Endothelial cell of umbilical vein (primary cell): ENCODE measurements around the gene UROC1. TPM values are rescaled to one million over a fixed set of nuclear protein-coding genes. Genes with fewer than 3 reads are reported as not detected.

Experiments
- BruUV-seq: library from RNA; stranded (reverse); fragments of 400-500 nt; replicated peaks from 2 replicates; lab custom pipeline; 2021; lab: Mats Ljungman, UMichigan
- CTCF ChIA-PET: fragments of 300-600, 350-600 bp; sonication (Branson Sonifier 250); formaldehyde crosslinking; loops from one replicate; lab custom pipeline; 2021; ENCODE audit warnings: antibody characterized with exemption, inconsistent platforms; lab: Charles Lee
- POLR2A ChIA-PET: fragments of 300-600, 350-600 bp; sonication (Branson Sonifier 250); formaldehyde crosslinking; loops from one replicate; lab custom pipeline; 2021; ENCODE audit warnings: antibody characterized with exemption, inconsistent platforms; lab: Charles Lee
- DNase-seq: peaks from one replicate; pipeline ENCODE4 v3.0.0-alpha.2; 2011; ENCODE audit warnings: low read depth, low spot score
- FAIRE-seq: peaks from 2 replicates; lab custom pipeline; 2011; peaks lifted over from hg19 to GRCh38; lab: Jason Lieb, UNC
- H2AFZ ChIP-seq: 2 replicates; pipeline ENCODE4 v1.6.0; 2012; ENCODE audit warnings: low read depth, low read length, control low read depth, inconsistent platforms
- H3K27ac ChIP-seq: 2 replicates; pipeline ENCODE4 v1.5.1; 2011; ENCODE audit warnings: low read depth, mild to moderate bottlenecking, control low read depth, low read length, moderate library complexity; ENCODE audit not compliant: insufficient read depth
- H3K27me3 ChIP-seq, 2 experiments: 2 replicates each; pipeline versions ENCODE4 v1.6.0 to v1.6.1; 2011; ENCODE audit warnings: low read length in 2 of 2, mixed read lengths in 1 of 2; ENCODE audit not compliant: control insufficient read depth in 2 of 2, insufficient read depth in 2 of 2
- H3K36me3 ChIP-seq, 2 experiments: 2 replicates in 1 of 2; 3 replicates in 1 of 2; pipeline ENCODE4 v1.5.1; 2011; ENCODE audit warnings: low read length in 2 of 2, mild to moderate bottlenecking in 1 of 2, moderate library complexity in 1 of 2; ENCODE audit not compliant: control insufficient read depth in 2 of 2, insufficient read depth in 2 of 2; ENCODE audit errors: extremely low read depth in 1 of 2
- H3K4me1 ChIP-seq: 3 replicates; pipeline ENCODE4 v1.5.1; 2011; ENCODE audit warnings: mild to moderate bottlenecking, low read length; ENCODE audit not compliant: control insufficient read depth, insufficient read depth; ENCODE audit errors: extremely low read depth
- H3K4me2 ChIP-seq: 2 replicates; pipeline ENCODE4 v1.6.1; 2011; ENCODE audit warnings: low read length, control low read depth, mixed read lengths; ENCODE audit not compliant: insufficient read depth
- H3K4me3 ChIP-seq, 3 experiments: fragments of 200-600 bp in 1 of 3; sonication (generic), shearing (Covaris generic) in 1 of 3; replicated peaks in 1 of 3; 2 replicates each; pipeline ENCODE4 v1.5.1; 2011 to 2016; ENCODE audit warnings: control low read depth in 3 of 3, low read length in 3 of 3, mild to moderate bottlenecking in 2 of 3, inconsistent platforms in 1 of 3, low read depth in 1 of 3, moderate library complexity in 1 of 3; ENCODE audit not compliant: insufficient read depth in 1 of 3
- H3K79me2 ChIP-seq: 2 replicates; pipeline ENCODE4 v1.6.0; 2012; ENCODE audit warnings: low read length, inconsistent platforms; ENCODE audit not compliant: control insufficient read depth, insufficient read depth
- H3K9ac ChIP-seq: replicated peaks from 2 replicates; pipeline ENCODE3; 2011; ENCODE audit warnings: low read length, control low read depth; ENCODE audit not compliant: insufficient read depth; ENCODE audit errors: extremely low read depth
- H3K9me1 ChIP-seq: replicated peaks from 3 replicates; pipeline ENCODE4 v1.6.0; 2011; ENCODE audit warnings: mild to moderate bottlenecking, low read length; ENCODE audit not compliant: control insufficient read depth, insufficient read depth; ENCODE audit errors: extremely low read depth
- H3K9me3 ChIP-seq: replicated peaks from 2 replicates; pipeline ENCODE4 v1.5.1; 2012; ENCODE audit warnings: low read length, inconsistent platforms; ENCODE audit not compliant: control insufficient read depth, insufficient read depth
- H4K20me1 ChIP-seq: replicated peaks from 2 replicates; pipeline ENCODE3; 2011; ENCODE audit warnings: mild to moderate bottlenecking, low read length; ENCODE audit not compliant: control insufficient read depth, insufficient read depth; ENCODE audit errors: extremely low read depth
- EZH2 ChIP-seq: IDR thresholded peaks from 2 replicates; pipeline ENCODE4 v1.6.1; 2012; ENCODE audit warnings: borderline replicate concordance, low read depth, mild to moderate bottlenecking, moderate library complexity, low read length, inconsistent platforms; ENCODE audit not compliant: severe bottlenecking
- FOS ChIP-seq: IDR thresholded peaks from 2 replicates; pipeline ENCODE4 v1.6.1; 2011; ENCODE audit warnings: mild to moderate bottlenecking, low read length, moderate library complexity, borderline replicate concordance; ENCODE audit not compliant: insufficient read depth
- GATA2 ChIP-seq: IDR thresholded peaks from 2 replicates; pipeline ENCODE4 v1.7.0; 2011; ENCODE audit warnings: low read depth, mild to moderate bottlenecking, moderate library complexity, mixed read lengths, low read length; ENCODE audit not compliant: insufficient read length, insufficient read depth
- JUN ChIP-seq: IDR thresholded peaks from 2 replicates; pipeline ENCODE4 v1.6.1; 2011; ENCODE audit warnings: borderline replicate concordance, low read depth; ENCODE audit not compliant: insufficient read length, insufficient read depth
- MYC ChIP-seq: IDR thresholded peaks from one replicate; pipeline ENCODE4 v1.6.1; 2011; ENCODE audit warnings: mild to moderate bottlenecking, low read depth, low read length
- POLR2A ChIP-seq: IDR thresholded peaks from 2 replicates; pipeline ENCODE4 v1.6.1; 2012; ENCODE audit warnings: low read depth, mild to moderate bottlenecking, control low read depth, low read length
- POLR2AphosphoS5 ChIP-seq: IDR thresholded peaks from 2 replicates; pipeline ENCODE4 v1.6.1; 2012; ENCODE audit warnings: low read depth, mild to moderate bottlenecking, control low read depth, low read length, moderate library complexity; ENCODE audit not compliant: insufficient read depth
- dilution Hi-C: fragments of 300-500 bp; cut with MboI; formaldehyde crosslinking; loops from one replicate; pipeline ENCODE4 v1.15.0; 2019; ENCODE audit warnings: low sequenced_read_pairs; ENCODE audit not compliant: extremely low pct_ligation_motif_present
- intact Hi-C: fragments of 100-400 bp; cut with micrococcal nuclease; formaldehyde crosslinking; loops from one replicate; pipeline ENCODE4 v1.10.0; 2022
- polyA plus RNA-seq, 4 experiments: library from polyadenylated mRNA; depleted of rRNA in 3 of 4; stranded (reverse) in 3 of 4; unstranded in 1 of 4; fragments of >200 nt; gene quantifications; 2 replicates each; pipeline versions ENCODE4 v1.2.1 to v1.2.3, GENCODE V29; 2011 to 2012; ENCODE audit warnings: missing spikeins in 1 of 4
- total RNA-seq: library from RNA; stranded (reverse); gene quantifications from 2 replicates; pipeline ENCODE4 v1.2.3, GENCODE V29; 2021
- TF ChIP-seq, protein P1 (sequence below), 2 donors: IDR thresholded peaks; 1 replicate in 1 of 2; 2 replicates in 1 of 2; pipeline ENCODE4 v1.5.1; 2011; ENCODE audit warnings: low read length in 2 of 2, mild to moderate bottlenecking in 2 of 2, moderate library complexity in 2 of 2, control low read depth in 1 of 2, inconsistent platforms in 1 of 2, low read depth in 1 of 2; ENCODE audit not compliant: insufficient read depth in 1 of 2; ENCODE audit errors: extremely low read depth in 1 of 2
- TF ChIP-seq, protein P2 (sequence below): IDR thresholded peaks from 2 replicates; pipeline ENCODE4 v1.6.1; 2011; ENCODE audit not compliant: insufficient read depth, insufficient read length

Gene UROC1
- total and polyA plus RNA-seq, 2 donors (not counting 3 experiments of a cell fraction or from before 2014, with no cell fraction given) = not detected

DNA sequence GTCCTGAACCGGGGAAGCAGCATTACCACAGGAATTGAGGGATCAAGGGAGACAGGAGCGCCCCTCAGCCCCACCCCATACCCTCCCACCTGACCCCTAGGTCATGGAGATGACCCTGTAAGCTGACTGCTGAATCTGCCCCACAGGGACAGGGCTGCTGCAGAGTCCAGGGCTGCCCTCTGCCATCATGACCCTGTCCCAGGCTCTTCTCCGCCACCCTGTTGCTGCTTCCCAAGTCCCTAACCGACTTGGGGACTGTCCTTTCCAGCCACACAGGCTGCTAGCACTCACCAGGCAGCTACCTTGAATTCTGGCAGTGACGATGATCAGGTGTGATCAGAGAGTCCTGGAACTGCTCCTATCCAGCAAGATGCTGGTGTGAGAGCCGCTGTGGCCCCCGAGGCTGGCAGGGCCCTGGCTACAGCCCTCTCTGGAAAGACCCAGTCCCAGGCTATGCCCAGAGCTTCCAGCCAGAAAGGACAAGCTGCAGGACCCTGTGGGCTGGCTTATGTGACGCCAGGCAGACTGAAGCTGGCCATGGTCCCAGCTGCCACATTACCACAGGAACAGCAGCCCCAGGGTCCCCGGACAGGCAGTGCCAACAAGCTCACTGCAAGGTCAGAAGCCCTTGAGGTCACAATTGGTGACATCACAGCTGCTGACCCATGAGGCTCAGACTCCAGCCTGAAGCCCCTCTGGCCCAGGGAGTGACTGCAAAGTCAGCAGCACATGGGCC is 40.9 kb upstream of the UROC1 start, which contains the start of gene C3orf22:
Gene C3orf22, minus strand, starts transcription at position 597 of the 736 bp plus-strand sequence. CDS start 5,542 bp downstream, outside the sequence.
- Histone ChIP-seq H3K4me2 (no peak within 1 kb of the TSS), H3K4me3 (no peak within 1 kb of the TSS), H3K79me2 (no peaks in the 10 kb centered on the region), H3K9me1 (no peaks in the 10 kb centered on the region), H2AFZ (no peak within 1 kb of the TSS), H3K27me3 (peaks cover 2 to 24% of the 10 kb centered on the region in 2 experiments), H3K9me3 (no peaks in the 10 kb centered on the region), H3K9ac (no peak within 1 kb of the TSS), H3K27ac (no peak within 1 kb of the TSS), H3K36me3 (no peaks in the 10 kb centered on the region), H4K20me1 (no peaks in the 10 kb centered on the region), H3K4me1 (no peaks in the 10 kb centered on the region)
- no peak for TF ChIP-seq POLR2AphosphoS5
- TF ChIP-seq, protein P1, sequence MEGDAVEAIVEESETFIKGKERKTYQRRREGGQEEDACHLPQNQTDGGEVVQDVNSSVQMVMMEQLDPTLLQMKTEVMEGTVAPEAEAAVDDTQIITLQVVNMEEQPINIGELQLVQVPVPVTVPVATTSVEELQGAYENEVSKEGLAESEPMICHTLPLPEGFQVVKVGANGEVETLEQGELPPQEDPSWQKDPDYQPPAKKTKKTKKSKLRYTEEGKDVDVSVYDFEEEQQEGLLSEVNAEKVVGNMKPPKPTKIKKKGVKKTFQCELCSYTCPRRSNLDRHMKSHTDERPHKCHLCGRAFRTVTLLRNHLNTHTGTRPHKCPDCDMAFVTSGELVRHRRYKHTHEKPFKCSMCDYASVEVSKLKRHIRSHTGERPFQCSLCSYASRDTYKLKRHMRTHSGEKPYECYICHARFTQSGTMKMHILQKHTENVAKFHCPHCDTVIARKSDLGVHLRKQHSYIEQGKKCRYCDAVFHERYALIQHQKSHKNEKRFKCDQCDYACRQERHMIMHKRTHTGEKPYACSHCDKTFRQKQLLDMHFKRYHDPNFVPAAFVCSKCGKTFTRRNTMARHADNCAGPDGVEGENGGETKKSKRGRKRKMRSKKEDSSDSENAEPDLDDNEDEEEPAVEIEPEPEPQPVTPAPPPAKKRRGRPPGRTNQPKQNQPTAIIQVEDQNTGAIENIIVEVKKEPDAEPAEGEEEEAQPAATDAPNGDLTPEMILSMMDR (IDR thresholded peaks at IDR 0.05; ENCODE audit: extremely low read depth in 1 of 2, insufficient read depth in 1 of 2, low read depth in 1 of 2, low read length in 2 of 2) = no peak
- TF ChIP-seq GATA2 = no peak
- no peak for TF ChIP-seq POLR2A
- no peak for TF ChIP-seq EZH2
- TF ChIP-seq, protein P2, sequence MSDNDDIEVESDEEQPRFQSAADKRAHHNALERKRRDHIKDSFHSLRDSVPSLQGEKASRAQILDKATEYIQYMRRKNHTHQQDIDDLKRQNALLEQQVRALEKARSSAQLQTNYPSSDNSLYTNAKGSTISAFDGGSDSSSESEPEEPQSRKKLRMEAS = no peak
- TF ChIP-seq FOS = no peak
- no peak for TF ChIP-seq MYC
- no peak for TF ChIP-seq JUN
- dilution Hi-C loops (no loop called here), intact Hi-C loops (no loop called here)
- FAIRE-seq = no peak
- BruUV-seq = no TSS peak
- ChIA-PET CTCF (interaction anchor here (0.7 kb wide), 1 partner anchor 15 kb away, joined by 3 read pairs; no protein-coding TSS in a partner anchor), POLR2A (no interaction called here)
- DNase-seq = no peak
